GM06990 (cell line): Measurements from ENCODE around the gene YRDC.

Experiments used
- DNase-seq: peaks from one replicate; pipeline ENCODE4 v3.0.0-alpha.2; 2011; ENCODE audit not compliant: insufficient read length; ENCODE audit errors: extremely low read depth
- H3K27me3 ChIP-seq: replicated peaks from 2 replicates; pipeline ENCODE4 v1.6.0; 2011; ENCODE audit warnings: low read length; ENCODE audit not compliant: control insufficient read depth, insufficient read depth
- H3K36me3 ChIP-seq: 2 replicates; pipeline ENCODE4 v1.5.1; 2011; ENCODE audit warnings: low read length; ENCODE audit not compliant: control insufficient read depth, insufficient read depth
- H3K4me3 ChIP-seq: replicated peaks from 2 replicates; pipeline ENCODE4 v1.5.1; 2011; ENCODE audit warnings: low read depth, mild to moderate bottlenecking, control low read depth, low read length
- CTCF ChIP-seq: IDR thresholded peaks from 2 replicates; pipeline ENCODE4 v1.5.1; 2011; ENCODE audit warnings: low read length, control low read depth, mild to moderate bottlenecking, inconsistent platforms; ENCODE audit not compliant: insufficient read depth, poor library complexity, severe bottlenecking

Gene YRDC

GRCh38 chr1:37764414-37764825, 43.6 kb downstream of the YRDC start:
- Histone ChIP-seq H3K4me3 (no peak overlapping the region), H3K27me3 (peaks cover 8% of the 10 kb centered on the region), H3K36me3 (no peaks in the 10 kb centered on the region)
- no peak for TF ChIP-seq CTCF
- DNase-seq, result no peak

- no peak for TF ChIP-seq CTCF
- Histone ChIP-seq H3K4me3 (no peak overlapping the region), H3K36me3 (no peaks in the 10 kb centered on the region), H3K27me3 (peaks cover 8% of the 10 kb centered on the region)
- no peak for DNase-seq
These were observed 44.1 kb downstream of the YRDC start for GRCh38 chr1:37763791-37764413.

GRCh38 chr1:37762516-37762915, 45.5 kb downstream of the YRDC start:
- no peak for DNase-seq
- no peaks in the 10 kb centered on the region for H3K36me3 ChIP-seq
- peaks cover 8% of the 10 kb centered on the region for H3K27me3 ChIP-seq
- TF ChIP-seq CTCF, result no peak
- H3K4me3 ChIP-seq, result no peak overlapping the region

- TF ChIP-seq CTCF, result no peak
- no peak for DNase-seq
- H3K36me3 ChIP-seq, result no peaks in the 10 kb centered on the region
- peaks cover 6% of the 10 kb centered on the region for H3K27me3 ChIP-seq
- no peak overlapping the region for H3K4me3 ChIP-seq
These were observed 46.5 kb downstream of the YRDC start for GRCh38 chr1:37761416-37762095.

- TF ChIP-seq CTCF, result no peak
- Histone ChIP-seq H3K36me3 (no peaks in the 10 kb centered on the region), H3K27me3 (no peaks in the 10 kb centered on the region; the same call in none of the 2 replicates), H3K4me3 (no peak overlapping the region)
- DNase-seq, result no peak
These were observed 48.6 kb downstream of the YRDC start for GRCh38 chr1:37759451-37759850.
